ENCODE results near the gene INCENP. TPM values are rescaled to one million over a fixed set of nuclear protein-coding genes. Genes with fewer than 3 reads are reported as not detected.
A peak's percentile ranks its signal among the peaks of the same experiment; 100 is the strongest.

Gene INCENP
- total RNA-seq, 1 experiment from 2014 or later: 46.2 TPM

DNA sequence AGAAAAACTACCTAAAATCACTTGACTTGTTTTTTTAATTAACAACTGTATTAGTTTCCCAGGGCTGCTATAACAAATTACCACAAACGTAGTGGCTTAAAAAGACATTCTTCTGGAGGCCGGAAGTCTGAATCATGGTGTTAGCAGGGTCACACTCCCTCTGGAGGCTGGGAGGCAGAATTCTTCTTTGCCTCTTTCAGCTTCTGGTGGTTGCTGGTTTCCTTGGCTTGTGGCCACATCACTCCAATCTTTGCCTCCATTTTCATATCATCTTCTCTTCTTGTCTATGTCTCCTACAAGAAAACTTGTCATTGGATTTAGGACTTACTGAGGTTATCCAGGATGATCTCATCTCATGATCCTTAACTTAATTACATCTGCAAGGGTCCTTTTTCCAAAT lies 7.4 kb upstream of the INCENP start:
- peaks cover 4% of the 10 kb centered on the region for H3K9me3 ChIP-seq
- no peak overlapping the region for H3K4me3 ChIP-seq
- no peaks in the 10 kb centered on the region for H3K36me3 ChIP-seq
- no peaks in the 10 kb centered on the region for H3K27me3 ChIP-seq
- DNase-seq: no peak

GRCh38 chr11:62119569-62119968 lies 4.2 kb upstream of the INCENP start:
- no peak for DNase-seq
- Histone ChIP-seq H3K4me3 (no peak overlapping the region), H3K9me3 (peaks cover 4% of the 10 kb centered on the region), H3K36me3 (peaks cover 3% of the 10 kb centered on the region; the same call in 1 of the 2 replicates), H3K27me3 (no peaks in the 10 kb centered on the region)

GRCh38 chr11:62120001-62120400 lies 3.8 kb upstream of the INCENP start:
- peaks cover 3% of the 10 kb centered on the region; the same call in 1 of the 2 replicates for H3K36me3 ChIP-seq
- peaks cover 4% of the 10 kb centered on the region for H3K9me3 ChIP-seq
- no peak for DNase-seq
- no peaks in the 10 kb centered on the region for H3K27me3 ChIP-seq
- H3K4me3 ChIP-seq: no peak overlapping the region

GRCh38 chr11:62120431-62120830 lies 3.4 kb upstream of the INCENP start:
- Histone ChIP-seq H3K9me3 (peaks cover 4% of the 10 kb centered on the region), H3K27me3 (no peaks in the 10 kb centered on the region), H3K4me3 (no peak overlapping the region), H3K36me3 (peaks cover 3% of the 10 kb centered on the region; the same call in 1 of the 2 replicates)
- no peak for DNase-seq

- DNase-seq: no peak
- Histone ChIP-seq H3K36me3 (peaks cover 7% of the 10 kb centered on the region), H3K27me3 (no peaks in the 10 kb centered on the region), H3K4me3 (no peak overlapping the region), H3K9me3 (no peaks in the 10 kb centered on the region)
Observed at GRCh38 chr11:62122076-62122475, 1.7 kb upstream of the INCENP start.

DNA sequence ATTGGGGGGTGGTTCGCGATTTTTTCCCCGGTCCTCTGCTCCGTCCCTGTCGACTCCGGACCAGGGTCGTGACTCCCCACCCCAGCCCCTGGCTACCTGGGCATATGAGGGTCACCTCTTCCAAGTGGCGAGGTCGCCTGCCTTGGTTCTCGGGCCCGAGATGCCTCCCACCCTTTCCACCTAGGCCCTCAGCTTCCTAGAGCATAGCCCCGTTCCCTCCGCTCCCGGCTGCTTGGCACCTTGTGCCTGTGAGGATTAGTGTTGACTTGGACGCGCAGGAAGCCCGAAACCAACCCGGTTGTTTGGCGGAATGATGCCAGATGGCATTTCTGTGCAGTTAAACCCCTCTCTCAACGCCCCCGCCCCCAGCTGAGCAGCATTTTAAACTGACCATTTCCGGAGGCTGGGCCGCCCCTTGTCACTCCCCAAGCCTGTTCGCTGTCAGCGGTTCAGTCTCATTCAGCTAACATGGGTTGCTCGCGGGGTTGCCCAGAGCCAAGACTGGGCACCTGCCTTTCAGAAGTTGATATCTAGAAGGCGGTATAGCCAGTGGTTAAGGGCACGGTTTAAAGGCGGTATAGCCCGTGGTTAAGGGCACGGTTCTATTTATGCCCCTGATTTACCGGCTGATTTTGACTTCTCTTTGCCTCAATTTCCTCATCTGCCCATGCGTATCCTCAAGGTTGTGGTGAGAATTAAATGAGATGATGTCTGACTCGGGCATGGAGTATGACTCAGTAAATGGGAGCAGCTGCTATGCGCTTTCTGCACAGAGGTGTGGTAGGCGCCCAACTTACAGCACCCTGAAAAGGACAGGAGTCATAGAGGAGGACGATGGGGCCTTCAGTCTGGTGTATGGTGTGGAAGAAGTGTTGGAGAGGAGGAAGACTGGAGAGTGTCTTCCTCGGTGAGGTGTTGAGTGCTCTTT lies 639 bp downstream of the INCENP start:
- peak; percentile 71 for DNase-seq
- Histone ChIP-seq H3K9me3 (no peaks in the 10 kb centered on the region), H3K27me3 (no peaks in the 10 kb centered on the region), H3K4me3 (peak overlapping the region; percentile 78), H3K36me3 (peaks cover 26% of the 10 kb centered on the region)

- Histone ChIP-seq H3K27me3 (no peaks in the 10 kb centered on the region), H3K9me3 (no peaks in the 10 kb centered on the region), H3K36me3 (peaks cover 33% of the 10 kb centered on the region), H3K4me3 (peak overlapping the region; percentile 78)
- peak; percentile 14 for DNase-seq
Observed at GRCh38 chr11:62125316-62125715, 1.5 kb downstream of the INCENP start.

DNA sequence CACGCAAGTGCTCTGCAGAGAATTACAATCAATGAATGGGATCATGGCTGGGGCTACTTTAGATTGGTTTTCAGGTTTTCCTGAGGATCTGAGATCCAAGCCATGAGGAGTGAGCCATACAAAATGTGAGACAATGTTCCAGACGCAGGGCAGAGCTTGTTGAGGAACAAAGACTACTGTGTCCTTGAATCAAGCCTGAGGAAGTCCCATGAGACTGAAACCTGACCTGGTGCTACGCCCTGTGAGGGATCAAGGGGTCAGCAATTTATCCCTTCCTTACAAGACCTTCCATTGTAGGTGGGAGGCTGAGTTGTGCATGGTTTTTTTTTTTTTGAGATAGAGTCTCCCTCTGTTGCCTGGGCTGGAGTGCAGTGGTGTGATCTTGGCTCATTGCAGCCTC lies 2.1 kb downstream of the INCENP start:
- no peak for DNase-seq
- Histone ChIP-seq H3K9me3 (no peaks in the 10 kb centered on the region), H3K27me3 (no peaks in the 10 kb centered on the region), H3K4me3 (no peak overlapping the region), H3K36me3 (peaks cover 38% of the 10 kb centered on the region)

- Histone ChIP-seq H3K27me3 (no peaks in the 10 kb centered on the region), H3K36me3 (peaks cover 50% of the 10 kb centered on the region)
- DNase-seq: no peak
Observed at GRCh38 chr11:62127426-62127825, 3.6 kb downstream of the INCENP start.

DNA sequence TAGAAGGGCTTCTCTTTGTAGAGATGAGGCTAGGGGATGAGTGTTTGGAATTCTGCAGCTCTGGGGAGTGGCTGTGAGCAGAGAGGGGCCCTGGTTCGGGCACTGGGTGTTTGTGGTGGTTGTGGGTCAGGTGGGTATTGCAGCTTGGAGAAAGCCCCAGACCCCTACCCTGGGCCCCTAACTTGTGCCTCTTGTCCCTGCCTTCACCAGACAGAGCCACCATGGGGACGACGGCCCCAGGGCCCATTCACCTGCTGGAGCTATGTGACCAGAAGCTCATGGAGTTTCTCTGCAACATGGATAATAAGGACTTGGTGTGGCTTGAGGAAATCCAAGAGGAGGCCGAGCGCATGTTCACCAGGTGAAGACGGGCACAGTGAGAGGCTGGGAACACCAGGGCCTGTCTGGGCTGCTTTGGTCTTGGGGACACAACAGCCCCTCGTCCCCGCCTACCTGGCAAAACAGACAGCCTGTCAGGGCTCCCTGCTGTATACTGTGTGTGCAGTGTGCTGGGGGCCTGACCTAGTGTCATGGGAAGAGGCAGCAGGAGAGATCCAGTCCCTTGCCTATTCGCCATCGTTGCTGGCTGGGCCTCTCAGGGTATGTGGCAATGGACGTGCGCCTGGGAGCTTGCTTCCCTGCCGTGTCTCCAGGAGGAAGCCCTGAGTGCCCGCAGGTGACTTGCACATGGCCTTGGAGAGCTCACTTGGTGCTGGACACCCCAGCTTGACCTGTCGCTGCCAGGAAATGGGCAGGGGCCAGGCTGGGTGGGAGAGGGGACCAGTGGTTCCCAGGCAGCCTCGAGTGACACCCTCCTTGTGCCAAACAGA lies 4.3 kb downstream of the INCENP start:
- DNase-seq: no peak
- Histone ChIP-seq H3K36me3 (peaks cover 51% of the 10 kb centered on the region), H3K27me3 (no peaks in the 10 kb centered on the region), H3K9me3 (no peaks in the 10 kb centered on the region), H3K4me3 (no peak overlapping the region)

More at GRCh38 chr11:62127426-62127825, 3.6 kb downstream of the INCENP start:
- no peaks in the 10 kb centered on the region for H3K9me3 ChIP-seq
- H3K4me3 ChIP-seq: no peak overlapping the region

GRCh38 chr11:62128835-62129234 lies 5.0 kb downstream of the INCENP start:
- Histone ChIP-seq H3K4me3 (no peak overlapping the region), H3K27me3 (no peaks in the 10 kb centered on the region), H3K9me3 (no peaks in the 10 kb centered on the region), H3K36me3 (peaks cover 57% of the 10 kb centered on the region)
- DNase-seq: no peak

DNA sequence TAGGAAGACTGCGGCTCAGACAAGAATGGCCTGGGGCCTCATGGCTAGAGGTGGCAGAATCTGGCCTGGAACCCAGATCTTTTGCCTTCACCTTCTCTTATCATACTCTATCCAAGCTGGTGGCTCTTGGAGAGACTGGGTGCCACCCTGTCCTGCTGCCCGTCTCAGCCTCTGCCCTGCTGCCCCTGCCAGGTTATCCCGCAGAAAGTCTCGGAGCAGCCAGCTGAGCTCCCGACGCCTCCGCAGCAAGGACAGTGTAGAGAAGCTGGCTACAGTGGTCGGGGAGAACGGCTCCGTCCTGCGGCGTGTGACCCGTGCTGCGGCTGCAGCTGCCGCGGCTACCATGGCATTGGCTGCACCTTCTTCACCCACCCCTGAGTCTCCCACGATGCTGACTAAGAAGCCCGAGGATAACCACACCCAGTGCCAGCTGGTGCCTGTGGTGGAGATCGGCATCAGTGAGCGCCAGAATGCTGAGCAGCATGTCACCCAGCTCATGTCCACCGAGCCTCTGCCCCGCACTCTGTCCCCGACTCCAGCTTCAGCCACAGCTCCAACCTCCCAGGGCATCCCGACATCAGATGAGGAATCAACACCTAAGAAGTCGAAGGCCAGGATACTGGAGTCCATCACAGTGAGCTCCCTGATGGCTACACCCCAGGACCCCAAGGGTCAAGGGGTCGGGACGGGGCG lies 5.9 kb downstream of the INCENP start:
- no peak for DNase-seq
- Histone ChIP-seq H3K36me3 (peaks cover 56% of the 10 kb centered on the region), H3K4me3 (no peak overlapping the region), H3K9me3 (no peaks in the 10 kb centered on the region), H3K27me3 (no peaks in the 10 kb centered on the region)

GRCh38 chr11:62130283-62131169 lies 6.7 kb downstream of the INCENP start:
- Histone ChIP-seq H3K27me3 (no peaks in the 10 kb centered on the region), H3K9me3 (no peaks in the 10 kb centered on the region), H3K4me3 (no peak overlapping the region), H3K36me3 (peaks cover 56% of the 10 kb centered on the region)
- no peak for DNase-seq

GRCh38 chr11:62131170-62131464 lies 7.3 kb downstream of the INCENP start:
- Histone ChIP-seq H3K27me3 (no peaks in the 10 kb centered on the region), H3K36me3 (peaks cover 56% of the 10 kb centered on the region), H3K4me3 (no peak overlapping the region), H3K9me3 (no peaks in the 10 kb centered on the region)
- DNase-seq: no peak

GRCh38 chr11:62132191-62132590 lies 8.4 kb downstream of the INCENP start:
- Histone ChIP-seq H3K36me3 (peaks cover 54% of the 10 kb centered on the region), H3K9me3 (no peaks in the 10 kb centered on the region)
- DNase-seq: no peak

GRCh38 chr11:62132689-62133293 lies 9.0 kb downstream of the INCENP start:
- no peak for DNase-seq
- Histone ChIP-seq H3K9me3 (no peaks in the 10 kb centered on the region), H3K27me3 (no peaks in the 10 kb centered on the region), H3K4me3 (no peak overlapping the region), H3K36me3 (peaks cover 58% of the 10 kb centered on the region)

More at GRCh38 chr11:62132191-62132590, 8.4 kb downstream of the INCENP start:
- Histone ChIP-seq H3K4me3 (no peak overlapping the region), H3K27me3 (no peaks in the 10 kb centered on the region)
